ENCODE measurements around the gene MXD1.

Gene MXD1

DNA sequence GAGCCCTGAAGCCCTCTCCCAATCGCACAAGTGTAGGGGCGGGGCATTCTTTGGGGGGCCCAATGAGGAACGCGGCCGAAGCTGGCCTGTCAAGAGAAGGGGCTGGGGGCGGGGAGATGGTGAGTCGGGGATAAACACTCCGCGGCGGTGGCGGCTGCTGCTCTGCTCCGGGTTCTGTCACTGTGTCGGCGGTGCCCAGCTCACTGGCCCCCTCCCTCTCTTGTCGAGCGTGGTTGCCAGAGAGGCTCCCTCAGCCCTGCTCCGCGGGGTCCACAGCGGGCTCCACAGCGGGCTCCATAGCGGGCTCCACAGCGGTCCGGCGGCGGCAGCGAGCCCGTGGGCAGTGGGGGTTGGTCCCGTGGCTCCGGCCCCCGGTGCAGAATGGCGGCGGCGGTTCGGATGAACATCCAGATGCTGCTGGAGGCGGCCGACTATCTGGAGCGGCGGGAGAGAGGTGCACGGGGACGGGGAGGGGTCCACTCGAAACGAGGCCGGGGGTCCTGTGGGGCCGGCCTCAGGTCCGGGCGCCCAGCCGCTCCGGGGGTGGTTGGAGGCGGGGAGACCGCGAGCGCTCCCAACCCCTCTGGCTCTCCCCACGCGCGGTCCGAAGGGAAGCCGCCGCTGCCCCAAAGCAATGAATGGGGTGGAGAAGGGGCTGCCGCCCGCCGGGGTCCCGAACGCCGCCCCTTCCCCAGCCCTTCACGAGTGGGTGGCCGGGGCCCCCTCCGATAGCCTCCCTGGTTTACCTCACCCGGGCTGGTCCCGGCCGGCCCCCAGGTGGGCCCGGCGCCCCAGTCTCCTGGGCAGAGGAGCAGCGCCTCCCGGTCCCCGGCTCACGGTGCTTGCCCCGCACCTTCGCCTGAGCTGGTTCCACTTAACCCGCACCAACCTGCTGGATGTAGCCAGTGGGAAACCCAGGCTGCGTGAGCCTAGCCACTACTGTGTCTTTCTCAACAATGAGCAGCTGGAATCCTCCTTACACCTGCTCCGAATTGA lies at the start of gene MXD1 (continued):
- TF ChIP-seq BCL11B (tag by site-specific recombination; IDR thresholded peaks at IDR 0.05; ENCODE audit: low read depth) (no peak), ZNF140 (tag by site-specific recombination; IDR thresholded peaks at IDR 0.05) (no peak), ZNF324 (tag by site-specific recombination; IDR thresholded peaks at IDR 0.05) (no peak), ZBTB21 (tag by site-specific recombination; IDR thresholded peaks at IDR 0.05) (no peak), TCF7L2 (IDR thresholded peaks at IDR 0.05; ENCODE audit: borderline replicate concordance, low read depth, low read length) (no peak), ZFHX2 (tag by site-specific recombination; conservative IDR thresholded peaks at IDR 0.05) (0 out of 2 replicates have a peak, but pooled peaks have one; percentile 53), ZBTB20 (tag by site-specific recombination; IDR thresholded peaks at IDR 0.05) (peak; percentile 30; the same call in 1 of the 2 replicates), ZBTB44 (tag by site-specific recombination; IDR thresholded peaks at IDR 0.05) (no peak), ZNF423 (tag by site-specific recombination; IDR thresholded peaks at IDR 0.05) (no peak), ZNF555 (tag by site-specific recombination; conservative IDR thresholded peaks at IDR 0.05) (no peak), ZNF391 (tag by site-specific recombination; IDR thresholded peaks at IDR 0.05; ENCODE audit: borderline replicate concordance, low read depth) (no peak), SP2 (tag by site-specific recombination; IDR thresholded peaks at IDR 0.05) (no peak), ZIC2 (tag by site-specific recombination; IDR thresholded peaks at IDR 0.05) (peak; percentile 77), FEZF1 (tag by site-specific recombination; IDR thresholded peaks at IDR 0.05) (no peak), GLIS1 (tag by site-specific recombination; IDR thresholded peaks at IDR 0.05) (peak; percentile 43; the same call in 1 of the 2 replicates), ZNF558 (tag by site-specific recombination; IDR thresholded peaks at IDR 0.05) (no peak), ZBTB8A (tag by site-specific recombination; IDR thresholded peaks at IDR 0.05) (peak; percentile 59), ZNF747 (tag by site-specific recombination; IDR thresholded peaks at IDR 0.05) (no peak), ZNF174 (tag by site-specific recombination; IDR thresholded peaks at IDR 0.05) (no peak), ZBTB26 (tag by site-specific recombination; optimal IDR thresholded peaks at IDR 0.05) (peak; percentile 36), ZNF18 (tag by site-specific recombination; IDR thresholded peaks at IDR 0.05) (no peak), ZBTB11 (tag by site-specific recombination; conservative IDR thresholded peaks at IDR 0.05; ENCODE audit: low read depth) (peak; percentile 34; the same call in 1 of the 2 replicates)
- TF ChIP-seq, protein P1, sequence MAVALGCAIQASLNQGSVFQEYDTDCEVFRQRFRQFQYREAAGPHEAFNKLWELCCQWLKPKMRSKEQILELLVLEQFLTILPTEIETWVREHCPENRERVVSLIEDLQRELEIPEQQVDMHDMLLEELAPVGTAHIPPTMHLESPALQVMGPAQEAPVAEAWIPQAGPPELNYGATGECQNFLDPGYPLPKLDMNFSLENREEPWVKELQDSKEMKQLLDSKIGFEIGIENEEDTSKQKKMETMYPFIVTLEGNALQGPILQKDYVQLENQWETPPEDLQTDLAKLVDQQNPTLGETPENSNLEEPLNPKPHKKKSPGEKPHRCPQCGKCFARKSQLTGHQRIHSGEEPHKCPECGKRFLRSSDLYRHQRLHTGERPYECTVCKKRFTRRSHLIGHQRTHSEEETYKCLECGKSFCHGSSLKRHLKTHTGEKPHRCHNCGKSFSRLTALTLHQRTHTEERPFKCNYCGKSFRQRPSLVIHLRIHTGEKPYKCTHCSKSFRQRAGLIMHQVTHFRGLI (tag by site-specific recombination; IDR thresholded peaks at IDR 0.05) = no peak
- TF ChIP-seq, protein P2, sequence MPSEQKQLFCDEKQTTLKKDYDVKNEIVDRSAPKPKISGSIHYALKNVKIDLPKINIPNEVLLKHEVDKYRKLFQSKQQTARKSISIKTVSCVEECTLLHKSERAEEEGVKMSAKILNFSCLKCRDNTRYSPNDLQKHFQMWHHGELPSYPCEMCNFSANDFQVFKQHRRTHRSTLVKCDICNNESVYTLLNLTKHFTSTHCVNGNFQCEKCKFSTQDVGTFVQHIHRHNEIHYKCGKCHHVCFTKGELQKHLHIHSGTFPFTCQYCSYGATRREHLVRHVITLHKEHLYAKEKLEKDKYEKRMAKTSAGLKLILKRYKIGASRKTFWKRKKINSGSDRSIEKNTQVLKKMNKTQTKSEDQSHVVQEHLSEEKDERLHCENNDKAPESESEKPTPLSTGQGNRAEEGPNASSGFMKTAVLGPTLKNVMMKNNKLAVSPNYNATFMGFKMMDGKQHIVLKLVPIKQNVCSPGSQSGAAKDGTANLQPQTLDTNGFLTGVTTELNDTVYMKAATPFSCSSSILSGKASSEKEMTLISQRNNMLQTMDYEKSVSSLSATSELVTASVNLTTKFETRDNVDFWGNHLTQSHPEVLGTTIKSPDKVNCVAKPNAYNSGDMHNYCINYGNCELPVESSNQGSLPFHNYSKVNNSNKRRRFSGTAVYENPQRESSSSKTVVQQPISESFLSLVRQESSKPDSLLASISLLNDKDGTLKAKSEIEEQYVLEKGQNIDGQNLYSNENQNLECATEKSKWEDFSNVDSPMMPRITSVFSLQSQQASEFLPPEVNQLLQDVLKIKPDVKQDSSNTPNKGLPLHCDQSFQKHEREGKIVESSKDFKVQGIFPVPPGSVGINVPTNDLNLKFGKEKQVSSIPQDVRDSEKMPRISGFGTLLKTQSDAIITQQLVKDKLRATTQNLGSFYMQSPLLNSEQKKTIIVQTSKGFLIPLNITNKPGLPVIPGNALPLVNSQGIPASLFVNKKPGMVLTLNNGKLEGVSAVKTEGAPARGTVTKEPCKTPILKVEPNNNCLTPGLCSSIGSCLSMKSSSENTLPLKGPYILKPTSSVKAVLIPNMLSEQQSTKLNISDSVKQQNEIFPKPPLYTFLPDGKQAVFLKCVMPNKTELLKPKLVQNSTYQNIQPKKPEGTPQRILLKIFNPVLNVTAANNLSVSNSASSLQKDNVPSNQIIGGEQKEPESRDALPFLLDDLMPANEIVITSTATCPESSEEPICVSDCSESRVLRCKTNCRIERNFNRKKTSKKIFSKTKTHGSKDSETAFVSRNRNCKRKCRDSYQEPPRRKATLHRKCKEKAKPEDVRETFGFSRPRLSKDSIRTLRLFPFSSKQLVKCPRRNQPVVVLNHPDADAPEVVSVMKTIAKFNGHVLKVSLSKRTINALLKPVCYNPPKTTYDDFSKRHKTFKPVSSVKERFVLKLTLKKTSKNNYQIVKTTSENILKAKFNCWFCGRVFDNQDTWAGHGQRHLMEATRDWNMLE (tag by site-specific recombination; conservative IDR thresholded peaks at IDR 0.05; ENCODE audit: low read depth) = no peak
